Measurements from ENCODE around the gene DUSP1.
"Not testable (repeated sequence)": the region's sequence is repeated elsewhere in the genome, so short reads cannot be mapped to it uniquely, and the experiment has no call there.

The DUSP1 gene, protein sequence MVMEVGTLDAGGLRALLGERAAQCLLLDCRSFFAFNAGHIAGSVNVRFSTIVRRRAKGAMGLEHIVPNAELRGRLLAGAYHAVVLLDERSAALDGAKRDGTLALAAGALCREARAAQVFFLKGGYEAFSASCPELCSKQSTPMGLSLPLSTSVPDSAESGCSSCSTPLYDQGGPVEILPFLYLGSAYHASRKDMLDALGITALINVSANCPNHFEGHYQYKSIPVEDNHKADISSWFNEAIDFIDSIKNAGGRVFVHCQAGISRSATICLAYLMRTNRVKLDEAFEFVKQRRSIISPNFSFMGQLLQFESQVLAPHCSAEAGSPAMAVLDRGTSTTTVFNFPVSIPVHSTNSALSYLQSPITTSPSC

DNA sequence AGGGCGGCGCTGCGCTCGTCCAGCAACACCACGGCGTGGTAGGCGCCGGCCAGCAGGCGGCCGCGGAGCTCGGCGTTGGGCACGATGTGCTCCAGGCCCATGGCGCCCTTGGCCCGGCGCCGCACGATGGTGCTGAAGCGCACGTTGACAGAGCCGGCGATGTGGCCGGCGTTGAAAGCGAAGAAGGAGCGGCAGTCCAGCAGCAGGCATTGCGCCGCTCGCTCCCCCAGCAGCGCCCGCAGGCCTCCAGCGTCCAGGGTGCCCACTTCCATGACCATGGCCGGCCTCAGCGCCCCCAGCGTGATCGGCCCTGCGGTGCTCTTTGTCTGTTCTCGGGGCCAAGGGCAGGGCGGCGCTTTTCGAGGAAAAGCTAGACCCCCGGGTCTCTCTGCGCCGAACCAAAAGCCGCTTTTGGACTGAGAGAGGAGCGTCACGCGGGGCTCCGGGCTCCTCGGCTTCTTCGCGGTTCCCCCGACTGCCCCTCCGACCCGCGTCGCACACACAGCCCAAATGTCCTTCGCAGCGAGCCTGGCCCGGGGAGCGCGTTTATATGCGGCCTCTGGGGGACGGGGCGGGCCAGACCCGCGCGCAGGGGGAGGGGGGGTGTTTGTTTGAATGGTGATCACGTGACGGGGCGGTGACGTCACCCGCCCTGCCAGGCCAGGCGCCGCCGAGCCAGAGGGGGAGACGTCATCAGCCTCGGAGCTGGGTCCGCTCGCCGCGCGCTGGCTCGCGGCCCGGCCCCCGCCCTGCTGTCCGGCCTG is at the start of gene DUSP1:
DUSP1 (minus strand) TSS at position 521 of the 764 bp plus-strand sequence; CDS start at position 278, 243 bp downstream.
- peak; percentile 98 for DNase-seq (ENCODE audit: low spot score)

DNA sequence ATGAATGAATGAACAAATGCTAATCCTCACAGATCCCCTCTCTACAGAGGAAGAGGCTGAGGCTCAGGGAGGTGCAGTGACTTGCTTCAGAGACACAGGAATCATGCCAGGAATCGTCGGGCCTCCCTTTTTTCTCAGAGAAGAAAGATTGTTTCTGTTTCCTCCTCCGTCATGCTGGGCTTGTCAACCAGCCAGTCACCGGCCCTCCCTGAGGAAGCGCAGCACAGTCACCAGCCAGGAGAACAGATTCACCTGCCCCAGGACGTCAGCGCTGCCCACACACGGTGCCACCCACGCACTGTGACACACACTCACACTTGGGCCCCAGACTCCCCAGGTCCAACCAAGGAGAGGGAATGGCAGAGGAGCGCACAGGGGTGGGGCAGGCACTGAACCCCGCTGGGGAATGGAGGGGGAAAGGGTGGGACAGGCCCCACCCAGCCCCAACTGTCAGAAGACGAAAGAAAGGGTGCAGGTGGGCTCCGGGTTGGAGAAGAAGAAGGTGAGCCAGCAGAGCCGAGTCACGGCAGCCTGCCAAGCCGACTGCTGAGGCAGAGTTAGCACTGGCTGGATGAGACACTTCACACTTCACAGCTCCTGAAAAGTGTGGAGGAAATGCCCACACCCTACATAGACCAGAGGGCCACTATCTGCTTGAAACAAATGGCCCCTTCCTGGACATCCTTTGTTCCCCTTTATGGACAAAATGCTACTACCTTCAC is 49.2 kb upstream of the DUSP1 start:
- DNase-seq (ENCODE audit: low spot score), result no peak

DNA sequence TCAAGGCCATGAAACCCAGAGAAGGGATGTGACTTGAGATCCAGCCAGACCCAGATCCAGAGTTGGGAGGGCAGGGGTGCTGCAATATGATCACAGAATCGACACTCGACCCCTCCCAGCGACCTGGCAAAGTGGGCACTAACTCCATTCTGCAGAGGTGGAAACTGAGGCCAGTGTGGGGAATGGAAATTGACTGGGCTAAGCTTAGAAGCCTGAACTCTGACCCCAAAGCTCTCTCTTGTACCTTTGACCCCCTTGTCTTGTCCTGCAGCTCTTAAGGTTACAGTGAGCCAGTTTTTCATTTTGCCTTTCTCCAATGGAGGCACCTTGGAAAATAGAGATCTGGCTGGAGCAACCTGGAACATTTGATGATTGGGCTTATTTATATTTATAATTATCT is 48.6 kb upstream of the DUSP1 start:
- no peak for DNase-seq (ENCODE audit: low spot score)

DNA sequence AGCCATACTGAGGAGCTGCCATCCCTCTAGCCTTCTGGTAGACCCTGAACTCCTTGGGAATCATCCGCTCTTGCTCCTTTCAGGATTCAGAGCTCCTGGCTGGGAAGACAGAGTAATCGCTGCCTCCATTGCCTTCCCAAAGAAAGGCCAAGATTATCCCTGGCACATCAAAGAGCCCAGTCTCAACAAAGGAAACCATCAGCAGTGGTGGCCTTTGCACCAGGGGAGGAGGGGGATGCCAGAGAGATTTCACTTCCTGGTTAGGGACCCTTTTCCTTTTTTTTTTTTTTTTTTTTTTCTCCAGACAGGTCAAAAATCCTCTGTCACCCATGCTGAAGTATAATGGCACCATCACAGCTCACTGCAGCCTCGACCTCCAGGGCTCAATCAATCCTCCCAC is 47.1 kb upstream of the DUSP1 start:
- DNase-seq (ENCODE audit: low spot score), result no peak

DNA sequence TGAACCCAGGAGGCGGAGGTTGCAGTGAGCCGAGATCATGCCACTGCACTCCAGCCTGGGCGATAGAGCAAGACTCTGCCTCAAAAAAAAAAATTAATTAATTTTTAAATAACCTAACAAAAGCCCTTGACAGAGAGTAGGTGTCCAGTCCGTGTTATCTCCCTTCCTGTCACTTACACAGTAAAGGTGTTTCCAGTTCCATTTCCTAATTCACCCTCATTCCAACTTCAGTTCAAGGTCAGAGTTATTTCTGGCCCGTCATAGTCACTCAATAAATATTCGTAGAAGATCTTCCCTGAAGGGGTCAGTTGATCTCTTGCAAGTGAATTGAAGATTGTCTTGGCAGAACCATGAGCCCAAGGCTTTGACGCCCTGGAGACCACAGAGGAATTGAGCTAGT is 46.7 kb upstream of the DUSP1 start:
- no peak for DNase-seq (ENCODE audit: low spot score)

DNA sequence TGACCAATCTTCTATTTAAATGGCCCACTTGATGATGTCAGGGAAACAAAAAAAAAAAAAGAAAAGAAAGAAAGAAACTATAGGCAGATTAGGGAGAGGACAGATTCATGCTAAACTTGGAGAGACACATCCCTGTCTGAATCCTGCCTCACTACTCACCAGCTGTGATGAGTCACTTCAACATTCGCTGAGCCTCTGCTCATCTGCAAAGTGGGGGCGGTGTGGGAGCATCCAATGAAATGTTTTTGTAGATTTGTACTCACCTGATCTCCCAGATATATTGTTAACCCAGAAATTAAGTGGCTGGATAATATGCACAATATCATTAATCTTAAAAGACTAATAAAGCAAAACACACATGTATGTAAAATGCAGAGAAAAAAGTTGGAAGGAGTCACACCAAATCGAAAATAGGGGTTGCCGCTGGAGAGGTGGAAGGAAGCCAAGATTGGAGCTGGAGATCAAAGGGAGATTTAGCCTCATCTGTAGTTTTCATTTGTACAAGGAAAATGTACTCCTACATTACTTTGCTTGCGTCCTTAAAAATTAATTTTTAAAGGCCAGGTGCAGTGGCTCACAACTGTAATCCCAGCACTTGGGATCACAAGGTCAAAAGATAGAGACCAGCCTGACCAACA is 46.0 kb upstream of the DUSP1 start:
- DNase-seq (ENCODE audit: low spot score), result no peak

DNA sequence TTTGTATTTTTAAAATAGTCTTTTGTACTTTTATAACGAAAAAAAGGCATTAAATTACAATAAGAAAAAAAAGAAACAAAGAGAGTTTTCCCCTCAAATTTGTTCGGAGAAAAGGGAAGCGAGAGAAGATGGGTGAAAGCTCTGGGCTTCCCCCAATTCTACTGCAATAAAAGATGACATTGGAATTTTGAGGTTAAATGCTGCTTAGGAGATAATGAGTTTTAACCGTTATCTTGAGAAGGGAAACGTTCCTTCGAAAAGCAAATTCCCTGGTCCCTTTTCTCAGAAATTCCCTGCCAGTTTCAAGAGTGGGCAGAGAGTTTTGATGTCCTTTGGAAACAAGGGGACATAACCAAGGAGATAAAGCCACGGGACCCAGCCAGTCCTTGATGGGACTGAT is 44.6 kb upstream of the DUSP1 start:
- no peak for DNase-seq (ENCODE audit: low spot score)

DNA sequence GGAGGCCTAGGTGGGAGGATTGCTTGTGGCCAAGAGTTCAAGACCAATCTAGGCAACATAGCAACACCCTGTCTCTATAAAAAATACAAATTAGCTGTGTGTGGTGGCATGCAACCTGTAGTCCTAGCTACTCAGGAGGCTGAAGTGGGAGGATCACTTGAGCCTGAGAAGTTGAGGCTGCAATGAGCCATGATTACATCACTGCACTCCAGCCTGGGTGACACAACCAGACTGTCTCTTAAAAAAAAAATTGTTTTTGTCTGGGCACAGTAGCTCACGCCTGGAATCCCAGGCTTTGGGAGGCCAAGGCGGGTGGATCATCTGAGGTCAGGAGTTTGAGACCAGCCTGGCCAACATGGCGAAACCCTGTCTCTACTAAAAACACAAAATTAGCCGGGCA is 40.0 kb upstream of the DUSP1 start:
- not testable (repeated sequence) for DNase-seq (ENCODE audit: low spot score)

DNA sequence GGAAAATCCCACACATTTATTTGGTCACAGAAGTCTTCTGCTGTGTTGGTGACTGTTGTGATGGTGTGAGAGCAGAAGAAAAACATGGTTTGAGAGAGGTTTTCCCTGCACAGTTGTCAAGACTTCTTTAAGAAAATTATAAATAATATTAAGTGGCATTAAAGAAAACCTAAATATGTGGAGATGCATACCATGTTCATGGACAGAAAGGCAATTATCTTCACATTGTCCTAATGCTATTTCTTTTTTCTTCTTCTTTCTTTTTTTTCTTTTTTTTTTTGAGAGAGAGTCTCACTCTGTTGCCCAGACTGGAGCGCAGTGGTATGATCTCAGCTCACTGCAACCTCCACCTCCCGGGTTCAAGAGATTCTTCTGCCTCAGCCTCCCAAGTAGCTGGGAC is 38.8 kb upstream of the DUSP1 start:
- DNase-seq (ENCODE audit: low spot score), result no peak

DNA sequence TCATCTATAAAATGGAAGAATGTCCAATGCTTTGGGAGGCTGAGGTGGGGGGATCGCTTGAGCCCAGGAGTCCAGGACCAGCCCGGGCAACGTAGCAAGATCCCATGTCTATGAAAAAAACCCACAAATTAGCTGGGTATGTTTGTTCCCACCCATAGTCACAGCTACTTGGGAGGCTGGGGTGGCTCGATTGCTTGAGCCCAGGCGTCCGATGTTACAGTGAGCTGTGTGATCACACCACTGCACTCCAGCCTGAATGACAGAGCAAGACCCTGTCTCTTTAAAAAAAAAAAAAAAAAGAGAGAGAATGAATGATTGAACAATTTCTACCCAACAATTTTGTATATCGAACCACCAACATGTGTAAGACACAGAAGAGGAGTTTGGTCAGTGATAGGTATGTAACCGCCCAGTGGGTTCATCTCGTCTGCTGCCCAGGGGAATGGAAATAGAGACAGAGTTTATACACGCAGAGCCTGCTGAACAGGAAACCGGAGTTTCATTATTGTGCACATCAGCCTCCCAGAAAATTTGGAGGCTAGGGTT is 36.8 kb upstream of the DUSP1 start:
- no peak for DNase-seq (ENCODE audit: low spot score)

DNA sequence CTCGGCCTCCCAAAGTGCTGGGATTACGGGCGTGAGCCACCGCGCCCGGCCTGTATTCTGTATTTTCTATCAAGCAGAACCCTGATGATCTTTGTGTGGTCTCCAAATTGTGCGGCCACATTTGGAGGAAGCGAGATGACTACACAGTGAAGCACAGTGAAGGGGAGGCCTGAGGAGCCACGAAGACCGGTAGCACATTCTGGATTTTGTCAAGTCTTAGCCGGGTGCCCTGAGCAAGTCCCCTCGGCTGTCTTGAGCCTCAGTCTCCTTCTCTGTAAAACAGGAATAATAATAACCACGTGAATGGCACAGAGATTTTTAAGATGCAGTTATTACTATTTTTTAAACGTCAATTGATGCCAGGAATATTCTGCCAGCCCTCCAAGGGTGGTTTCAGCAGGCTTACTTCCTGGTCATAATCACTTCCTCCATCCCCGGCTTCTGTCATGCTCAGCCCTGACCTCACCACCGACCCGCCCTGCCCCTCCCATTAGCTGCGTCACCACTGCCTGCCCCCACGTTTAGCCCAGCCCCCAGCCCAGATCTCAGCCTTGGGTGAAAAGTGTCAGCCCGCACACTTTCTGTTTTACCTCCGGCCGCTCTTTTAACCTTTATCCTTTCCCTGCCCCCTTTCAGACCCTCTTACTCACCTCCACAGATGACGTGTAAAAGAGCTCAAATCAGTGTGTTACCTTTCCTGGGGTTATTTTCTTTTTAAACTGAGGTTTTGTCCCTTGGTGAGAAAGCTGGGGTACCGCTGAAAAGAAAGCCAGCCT is 36.1 kb upstream of the DUSP1 start:
- peak; percentile 74 for DNase-seq (ENCODE audit: low spot score)

DNA sequence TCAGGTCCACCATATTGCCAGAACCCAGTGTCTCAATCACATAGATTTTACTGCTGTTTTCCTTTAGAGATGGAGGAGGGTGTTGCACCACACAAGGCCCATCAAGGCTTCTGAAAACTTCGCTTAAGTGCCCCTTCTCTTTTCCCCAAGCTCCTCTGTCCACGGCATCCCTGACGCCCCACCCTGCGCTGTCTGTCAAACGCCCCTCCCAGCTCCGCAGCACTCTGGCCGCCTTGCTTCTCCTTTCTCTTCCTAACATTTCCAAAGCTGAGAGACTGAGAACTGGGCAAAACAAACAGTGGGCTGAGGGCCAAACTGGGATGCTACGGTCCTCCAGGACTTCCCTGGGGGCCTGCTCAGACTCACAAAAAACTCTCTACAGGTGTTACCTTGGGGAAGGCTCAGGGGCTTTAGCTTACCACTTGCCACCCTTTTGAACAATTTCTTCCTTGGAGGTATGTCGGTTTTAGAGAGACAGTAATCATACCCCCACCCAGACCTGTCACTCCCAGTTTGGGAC is 34.8 kb upstream of the DUSP1 start:
- no peak for DNase-seq (ENCODE audit: low spot score)

DNA sequence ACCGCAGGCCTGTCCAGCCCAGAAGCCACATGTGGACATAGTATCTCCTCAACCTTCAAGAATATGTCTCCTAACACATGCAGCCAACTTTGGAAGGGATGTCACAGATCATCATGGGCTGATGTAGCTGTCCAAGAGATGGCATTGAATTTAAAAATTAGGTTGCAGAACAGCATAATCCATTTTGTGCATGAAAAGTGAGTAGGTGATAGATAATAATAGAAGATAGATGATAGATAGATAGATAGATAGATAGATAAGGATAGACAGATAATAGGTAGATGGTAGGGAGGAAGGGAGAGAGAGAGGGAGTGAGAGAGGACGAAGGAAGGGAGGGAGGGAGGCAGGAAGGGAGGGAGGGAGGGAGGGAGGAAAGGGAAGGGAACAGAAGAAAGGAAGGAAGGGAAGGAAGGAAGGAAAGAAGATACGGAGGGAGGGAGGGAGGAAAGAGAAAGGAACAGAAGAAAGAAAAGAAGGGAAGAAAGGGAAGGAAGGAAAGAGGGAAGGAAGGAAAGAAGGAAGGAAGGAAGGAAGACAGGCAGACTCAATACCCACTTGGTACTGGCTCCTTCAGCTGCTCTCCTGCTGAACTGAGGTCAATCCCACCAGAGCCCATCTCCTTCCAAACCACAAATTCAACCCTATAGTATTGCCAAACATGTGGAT is 34.2 kb upstream of the DUSP1 start:
- no peak for DNase-seq (ENCODE audit: low spot score)

DNA sequence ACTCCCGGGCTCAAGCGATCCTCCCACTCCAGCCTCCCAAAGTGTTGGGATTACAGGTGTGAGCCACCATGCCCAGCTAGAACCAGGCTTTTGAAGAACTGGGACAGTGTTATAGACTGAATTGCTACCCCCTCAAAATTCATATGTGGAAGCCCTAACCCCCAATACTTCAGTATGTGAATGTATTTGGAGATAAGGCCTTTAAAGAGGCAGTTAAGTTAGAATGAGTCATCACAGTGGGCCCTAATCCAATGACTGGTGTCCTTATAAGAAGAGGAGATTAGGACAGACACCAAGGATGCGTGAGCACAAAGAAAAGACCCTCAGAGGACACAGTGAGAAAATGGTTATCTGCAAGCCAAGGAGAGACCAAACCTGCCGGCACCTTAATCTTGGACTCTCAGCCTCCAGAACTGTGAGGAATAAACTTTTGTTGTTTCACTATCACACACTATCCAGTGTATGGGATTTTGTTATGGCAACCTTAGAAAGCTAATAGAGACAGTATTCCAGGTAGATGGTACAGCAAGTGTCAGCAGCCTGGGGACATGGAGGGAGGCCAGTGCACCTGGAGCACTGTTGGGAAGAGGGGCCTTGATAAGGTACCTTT is 31.7 kb upstream of the DUSP1 start:
- DNase-seq (ENCODE audit: low spot score), result no peak

DNA sequence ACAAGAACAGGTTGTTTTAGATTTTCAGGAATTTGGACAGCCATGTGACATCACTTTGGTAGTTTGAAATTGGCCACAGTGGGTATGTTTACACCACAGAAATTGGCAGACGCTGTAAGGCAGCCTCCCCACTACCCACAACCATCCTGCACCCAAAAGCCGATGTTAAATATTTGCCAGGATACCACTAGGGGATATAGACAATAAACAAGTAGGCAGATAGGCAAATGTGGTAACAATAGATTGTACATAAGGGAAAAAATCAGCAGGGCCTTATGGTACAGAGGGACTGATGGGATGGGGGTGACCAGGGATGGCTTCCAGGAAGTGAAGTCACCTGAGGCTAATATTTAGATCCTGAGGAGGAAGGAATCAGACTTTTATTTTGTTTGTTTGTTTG is 31.1 kb upstream of the DUSP1 start:
- no peak for DNase-seq (ENCODE audit: low spot score)

DNA sequence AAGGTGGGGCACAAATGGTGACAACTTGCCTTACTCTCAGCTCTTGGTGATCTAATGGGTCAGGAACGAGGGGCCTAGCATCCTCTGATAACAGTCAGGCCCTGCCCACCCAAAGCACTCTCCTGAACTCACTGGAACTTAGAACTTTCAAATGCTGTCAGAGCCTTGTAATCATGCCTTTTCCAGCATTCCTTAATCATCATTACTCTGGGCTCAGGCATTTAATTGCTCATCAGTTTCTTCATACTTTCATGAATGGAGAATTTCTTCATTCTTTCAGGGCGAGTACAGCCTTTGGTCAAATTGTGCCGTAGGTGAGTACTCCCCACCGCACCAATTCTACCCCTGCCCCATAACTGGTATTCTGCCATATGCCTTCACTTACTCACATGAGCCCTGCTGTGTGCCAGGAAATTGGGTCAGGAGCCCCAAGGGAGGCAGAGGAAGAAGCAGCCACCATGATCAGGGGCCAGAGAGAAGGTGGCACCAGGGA is 30.2 kb upstream of the DUSP1 start:
- no peak for DNase-seq (ENCODE audit: low spot score)

DNA sequence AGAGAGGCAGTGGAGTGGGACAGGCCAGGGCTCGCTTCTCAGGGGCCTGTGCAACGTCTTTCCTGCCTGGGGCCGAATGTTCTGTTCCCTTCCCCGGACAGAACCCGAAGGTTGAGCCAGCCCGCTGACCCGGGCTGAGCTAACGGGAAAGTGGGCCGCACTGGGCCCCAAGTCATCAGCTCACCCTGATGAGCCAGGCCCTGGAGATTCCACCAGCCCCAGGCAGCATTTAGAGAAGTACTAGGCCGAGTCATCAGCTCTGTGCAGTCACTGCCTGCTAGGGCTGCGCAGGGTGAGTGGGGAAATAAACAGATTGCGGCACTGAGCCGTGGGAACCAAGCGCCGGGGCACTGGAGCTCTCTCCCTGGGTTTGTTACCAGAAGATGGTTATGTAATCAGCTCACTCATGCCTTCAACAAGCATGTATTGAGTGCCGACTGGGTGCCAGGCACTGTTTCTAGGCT is 29.1 kb upstream of the DUSP1 start:
- no peak for DNase-seq (ENCODE audit: low spot score)

DNA sequence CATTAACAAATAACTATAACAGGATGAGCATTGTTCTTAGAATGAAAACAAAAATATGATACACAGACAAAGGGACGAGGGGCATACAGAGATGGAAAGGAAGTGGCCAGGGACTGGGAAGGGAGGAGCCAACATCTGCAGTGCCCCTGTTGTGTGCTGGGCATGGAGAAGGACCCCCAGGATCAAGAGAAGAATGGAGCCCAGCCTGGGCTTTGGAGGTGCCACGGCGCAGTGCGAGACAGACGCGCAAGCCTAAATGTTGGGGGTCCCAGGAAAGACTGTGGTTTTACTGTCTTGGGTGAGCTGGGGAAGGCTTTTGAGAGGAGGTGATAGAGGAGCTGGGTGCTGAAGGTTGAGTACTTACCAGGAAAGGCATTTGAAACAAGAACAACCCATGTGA is 28.4 kb upstream of the DUSP1 start:
- no peak for DNase-seq (ENCODE audit: low spot score)

DNA sequence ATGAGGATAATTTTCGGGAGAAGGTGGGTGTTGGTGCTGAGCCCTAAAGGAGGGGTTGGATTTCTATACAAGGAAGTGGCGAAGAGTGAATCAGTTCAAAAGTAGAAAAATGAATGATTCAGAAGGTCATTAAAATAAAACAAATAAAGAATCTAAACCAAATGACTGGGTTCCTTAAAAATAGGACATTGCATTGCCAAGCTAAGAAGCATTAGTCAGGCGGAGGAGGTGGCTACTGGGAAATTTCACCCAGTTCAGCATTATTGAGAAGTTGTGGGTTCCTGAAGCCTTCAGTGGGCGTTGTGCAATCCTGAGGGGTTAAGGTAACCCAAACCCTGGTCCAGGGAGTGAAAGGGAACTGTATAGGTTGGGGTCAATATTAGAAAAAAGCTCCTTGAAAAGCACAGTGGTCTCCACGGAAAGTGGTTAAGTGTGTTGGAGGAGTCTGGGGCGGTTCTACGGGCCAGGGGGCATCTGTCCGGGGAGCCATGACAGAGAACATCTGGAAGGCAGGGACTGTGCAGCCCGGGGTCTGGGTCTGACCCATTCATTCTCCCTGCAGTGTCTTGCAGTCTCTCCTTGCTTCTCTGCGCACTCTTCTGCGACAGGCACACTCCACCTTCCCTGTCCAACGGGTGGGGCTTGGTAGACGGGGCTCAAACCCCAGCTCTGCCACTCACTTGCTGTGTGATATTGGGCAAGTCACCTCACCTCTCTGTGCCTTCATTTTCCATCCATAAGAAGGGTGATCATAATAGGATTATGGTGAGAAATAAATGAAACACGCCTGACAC is 27.6 kb upstream of the DUSP1 start:
- no peak for DNase-seq (ENCODE audit: low spot score)

Data from ecto neural progenitor cell (in vitro differentiated cells).